Epithelial cell of esophagus (primary cell): Measurements from ENCODE around the gene SRRT.

Experiments
- DNase-seq: peaks from one replicate; pipeline ENCODE4 v3.0.0; 2010; ENCODE audit warnings: low read depth
- H3K4me3 ChIP-seq: 2 replicates; pipeline ENCODE4 v1.5.1; 2011; ENCODE audit warnings: mild to moderate bottlenecking, low read length, control low read depth
- CTCF ChIP-seq: IDR thresholded peaks from 2 replicates; pipeline ENCODE4 v1.5.1; 2011; ENCODE audit warnings: low read depth, mild to moderate bottlenecking, low read length, control low read depth, inconsistent platforms; ENCODE audit not compliant: insufficient read depth; ENCODE audit errors: missing control alignments

SRRT gene

DNA sequence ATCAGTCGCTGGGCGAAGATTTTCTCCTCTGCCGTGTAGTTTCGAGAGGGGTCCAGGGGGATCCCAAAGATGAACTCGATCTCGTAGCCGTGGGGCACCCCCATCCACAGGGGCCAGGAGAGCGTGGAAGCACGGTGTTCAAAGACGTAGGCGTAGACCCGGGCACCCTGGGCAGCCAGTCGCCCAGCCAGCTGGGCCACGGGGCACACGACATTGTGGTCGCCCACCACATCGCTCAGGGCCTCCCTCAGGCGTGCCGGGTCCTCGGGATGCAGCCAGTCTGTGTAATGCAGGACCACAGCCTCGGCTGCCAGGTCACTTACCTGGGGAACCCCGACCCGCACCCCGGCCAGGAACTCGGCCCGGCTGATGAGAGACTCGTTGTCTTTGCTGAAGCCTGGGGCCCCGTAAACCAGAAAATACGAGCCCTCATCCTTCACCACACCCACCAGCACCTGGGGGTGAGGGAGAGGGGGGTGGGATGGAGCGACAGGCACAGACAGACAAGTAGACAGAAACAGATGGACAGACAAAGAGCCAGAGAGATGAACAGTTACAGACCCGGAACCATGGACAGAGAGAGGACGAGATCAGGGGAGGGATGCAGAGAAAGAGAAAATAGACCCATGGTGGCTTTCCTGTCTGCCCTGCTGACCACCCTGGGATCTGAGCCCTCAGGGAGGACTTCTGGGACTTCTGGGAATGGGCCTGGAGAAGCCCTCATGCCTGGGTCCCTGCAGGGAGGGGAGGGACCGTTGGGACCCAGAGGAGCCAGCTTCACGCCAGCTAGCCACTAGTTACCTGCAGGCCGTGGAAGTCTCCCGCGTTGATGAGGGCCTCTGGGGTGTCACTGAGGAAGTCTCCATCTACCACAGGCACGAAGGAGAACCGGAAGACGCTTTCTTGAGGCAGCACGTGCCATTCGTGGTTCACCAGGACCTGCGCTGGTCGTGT is 17.7 kb downstream of the SRRT start:
- DNase-seq = no peak
- no peak overlapping the region for H3K4me3 ChIP-seq
- TF ChIP-seq CTCF = no peak

DNA sequence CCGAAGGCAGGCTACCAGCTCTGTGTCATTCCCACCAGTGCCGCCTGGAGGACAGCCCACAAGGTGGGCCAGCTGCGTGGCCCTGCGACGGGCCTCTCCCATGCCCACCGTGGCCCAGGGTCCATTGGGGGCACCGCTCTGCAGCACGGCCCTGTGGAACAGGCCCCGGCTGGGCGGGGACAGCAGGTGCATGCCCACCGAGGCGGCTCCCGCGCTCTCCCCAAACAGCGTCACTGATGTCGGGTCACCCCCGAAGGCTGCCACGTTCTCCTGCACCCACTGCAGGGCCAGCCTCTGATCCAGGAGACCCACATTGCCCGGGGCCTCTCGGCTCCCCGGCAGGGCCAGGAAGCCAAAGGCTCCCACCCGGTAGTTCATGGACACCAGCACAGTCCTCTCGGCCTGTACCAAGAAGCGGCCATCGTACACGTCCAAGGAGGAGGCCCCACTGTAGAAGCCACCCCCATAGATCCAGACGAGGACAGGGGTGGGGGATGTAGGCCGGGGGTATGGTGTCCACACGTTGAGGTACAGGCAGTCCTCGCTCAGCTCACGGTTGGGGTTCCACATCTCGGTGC is 18.5 kb downstream of the SRRT start:
- TF ChIP-seq CTCF = no peak
- DNase-seq = no peak
- H3K4me3 ChIP-seq = no peak overlapping the region

DNA sequence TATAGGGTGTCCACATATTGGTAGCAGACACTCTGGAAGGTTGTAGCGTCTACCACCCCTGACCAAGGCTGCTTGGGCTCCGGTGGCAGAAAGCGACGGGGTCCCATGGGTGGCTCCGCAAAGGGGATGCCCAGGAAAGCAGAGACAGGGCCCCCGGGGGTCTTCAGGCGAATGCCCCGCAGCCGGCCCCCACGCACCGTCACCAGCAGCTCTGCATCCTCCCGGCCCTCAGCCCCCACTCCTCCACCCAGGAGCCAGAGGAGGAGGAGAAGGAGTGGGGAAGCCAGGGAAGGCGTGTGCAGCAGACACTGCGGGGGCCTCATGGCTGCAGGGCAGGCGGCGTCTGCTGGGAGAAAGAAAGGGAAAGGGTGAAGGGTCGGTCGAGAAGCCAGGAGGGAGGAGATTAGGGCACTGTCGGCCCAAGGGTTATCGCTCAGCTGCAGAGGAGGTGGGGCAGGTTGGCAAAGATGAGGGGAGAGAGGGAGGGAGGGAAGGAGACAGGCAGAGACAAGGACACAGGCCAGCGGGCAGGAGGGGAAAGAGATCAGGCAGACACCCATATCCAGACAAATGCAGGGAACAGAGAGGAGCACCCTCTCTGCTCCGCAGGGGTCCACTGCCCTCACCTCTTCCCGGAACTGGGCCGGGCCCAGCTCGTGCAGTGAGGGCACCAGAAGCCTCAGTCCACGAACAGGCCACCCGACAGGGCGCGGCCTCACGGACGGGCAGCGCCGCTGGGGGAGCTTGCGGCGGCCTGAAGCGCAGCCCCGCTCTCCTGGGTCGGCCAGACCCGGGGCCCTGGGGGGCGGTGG is 19.2 kb downstream of the SRRT start:
- H3K4me3 ChIP-seq = no peak overlapping the region
- TF ChIP-seq CTCF = no peak
- no peak for DNase-seq

DNA sequence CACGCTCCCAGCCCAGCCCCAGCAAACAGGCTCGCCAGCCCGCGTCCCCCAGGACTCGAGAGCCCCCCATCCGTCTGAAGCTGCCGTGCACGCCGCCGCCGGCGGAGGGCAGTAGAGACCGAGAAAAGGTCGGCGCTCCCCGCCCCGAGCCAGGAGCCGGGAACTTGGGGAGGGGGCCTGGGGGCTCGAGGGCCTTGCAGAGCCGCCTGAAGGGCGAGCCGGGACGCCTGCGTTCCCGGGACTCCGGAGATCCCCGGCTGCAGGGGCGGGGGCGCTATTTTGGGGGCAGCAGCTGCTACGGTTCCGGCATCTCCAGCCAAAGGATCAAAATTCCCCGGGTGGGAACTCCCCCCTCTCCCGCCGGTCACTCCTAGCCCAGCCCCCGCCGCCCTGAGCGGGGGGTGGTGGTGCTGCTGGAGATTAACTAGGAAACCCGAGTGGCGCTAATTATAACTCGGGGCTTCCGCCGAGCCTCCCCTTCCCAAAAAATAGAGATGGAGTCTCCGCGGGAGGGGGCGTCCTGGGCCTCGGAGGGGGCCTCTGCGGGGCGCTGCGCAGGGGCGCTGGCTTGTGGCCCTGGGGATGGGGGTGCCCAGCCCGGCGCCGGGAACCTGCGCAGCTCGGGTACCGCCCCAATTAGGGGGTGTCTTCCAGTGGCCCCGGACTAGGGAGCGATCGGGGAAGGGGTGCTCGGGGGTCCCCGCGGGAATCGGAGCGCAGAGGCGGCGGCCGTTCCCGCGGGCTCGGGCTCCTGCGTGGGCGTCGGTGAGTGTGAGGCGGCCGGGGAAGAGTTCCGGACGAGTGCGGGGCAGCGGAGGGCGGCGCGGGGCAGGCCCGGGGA is 20.2 kb downstream of the SRRT start:
- TF ChIP-seq CTCF = peak; percentile 65
- no peak for DNase-seq

GRCh38 chr7:100895701-100895955 is 20.7 kb downstream of the SRRT start, which contains the start of gene ACHE:
TSS of gene ACHE (minus strand) at chr7:100895888. CDS start at chr7:100894232, 1,656 bp downstream.
- peak within 1 kb of the TSS; percentile 28 for H3K4me3 ChIP-seq
- no peak for DNase-seq
- TF ChIP-seq CTCF = no peak

More for the DNA sequence above, 20.2 kb downstream of the SRRT start:
- peak overlapping the region; percentile 28 for H3K4me3 ChIP-seq
